Measurements from ENCODE around the gene LETM1.

Gene LETM1

DNA sequence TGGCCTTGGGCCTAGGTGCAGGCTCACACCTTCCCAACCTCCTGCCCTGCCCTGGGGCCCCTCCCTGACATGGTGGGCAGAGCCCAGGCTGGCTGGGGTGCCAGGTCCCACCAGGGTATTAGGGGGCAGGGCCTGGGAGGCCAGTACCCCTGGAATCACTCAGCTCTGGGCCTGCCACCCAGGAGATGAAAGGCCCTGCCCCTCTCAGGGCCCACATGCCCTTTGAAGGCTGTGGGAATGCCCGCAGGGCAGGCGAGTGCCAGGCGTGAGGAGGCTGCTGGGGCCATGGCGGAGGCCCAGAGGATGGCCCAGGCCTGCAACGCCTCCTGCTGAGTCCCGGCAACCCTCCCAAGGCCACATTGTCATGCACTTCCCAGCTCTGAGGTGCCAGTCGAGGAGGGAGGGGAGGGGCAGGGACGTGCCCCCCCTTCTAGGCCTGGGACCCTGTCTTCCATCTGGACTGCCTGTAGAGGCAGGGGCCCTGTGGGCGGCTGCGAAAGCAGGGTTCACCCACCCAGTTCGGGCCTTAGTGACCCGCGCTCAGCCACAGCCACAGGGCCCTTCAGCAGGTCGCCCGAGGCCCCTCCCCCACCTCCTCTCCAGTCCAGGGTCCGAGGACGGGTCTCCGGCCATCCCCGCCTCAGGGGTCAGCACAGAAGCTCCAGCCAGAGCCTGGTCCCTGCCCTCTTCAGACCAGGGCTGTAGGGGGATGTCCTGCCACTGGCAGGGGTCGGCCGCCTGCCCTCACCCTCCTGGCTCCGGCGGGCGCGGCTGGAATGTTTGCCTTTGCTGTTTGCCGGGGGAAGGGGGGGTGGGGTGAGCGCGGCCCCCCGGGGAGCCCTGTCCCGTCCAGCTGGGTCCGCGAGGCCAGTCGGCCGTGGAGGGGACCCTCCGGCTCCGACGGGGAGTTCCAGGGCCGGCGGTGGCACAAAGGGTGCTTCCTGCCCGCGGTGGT is 89.6 kb downstream of the LETM1 start:
- H2BK5ac ChIP-seq (ENCODE audit: low read depth, low read length, poor library complexity, severe bottlenecking) = no peak overlapping the region
- no peak overlapping the region for H3K9ac ChIP-seq (ENCODE audit: low read length)
- H3K23ac ChIP-seq (ENCODE audit: low read length in 2 of 2) = peak overlapping the region in 1 of 2 experiments; percentile 23
- H3K27me3 ChIP-seq (ENCODE audit: control insufficient read depth in 1 of 2, insufficient read depth in 1 of 2, low read length in 2 of 2) = peaks cover 3 to 54% of the 10 kb centered on the region in 2 experiments
- H3K4me2 ChIP-seq (ENCODE audit: low read length, poor library complexity, severe bottlenecking) = peak overlapping the region; percentile 85
- no peaks in the 10 kb centered on the region for H3K79me1 ChIP-seq (replicated peaks; ENCODE audit: low read length, poor library complexity, severe bottlenecking)
- peaks cover 49% of the 10 kb centered on the region for H3K4me1 ChIP-seq (ENCODE audit: control insufficient read depth, insufficient read depth, low read depth, low read length)
- no peaks in the 10 kb centered on the region for H3K36me3 ChIP-seq (ENCODE audit: control insufficient read depth in 1 of 2, insufficient read depth in 2 of 2, low read depth in 1 of 2, low read length in 2 of 2)
- H2AK5ac ChIP-seq (ENCODE audit: low read length, severe bottlenecking) = peak overlapping the region; percentile 9
- H2AFZ ChIP-seq (ENCODE audit: low read depth, low read length) = no peak overlapping the region
- peak overlapping the region in 1 of 2 experiments; percentile 51 for H3K4me3 ChIP-seq (ENCODE audit: insufficient read depth in 1 of 2, low read depth in 1 of 2, low read length in 2 of 2)
- H4K8ac ChIP-seq (ENCODE audit: low read length) = peak overlapping the region; percentile 64
- H3K14ac ChIP-seq (ENCODE audit: low read length in 2 of 2) = no peak overlapping the region
- peak overlapping the region; percentile 54 for H4K91ac ChIP-seq (ENCODE audit: low read length)
- no peak for DNase-seq
- 24% methylated on average over 38 of the region's 41 CpGs for WGBS
- no peak overlapping the region for H3K27ac ChIP-seq (ENCODE audit: low read length, poor library complexity, severe bottlenecking)
- no peak overlapping the region for H2BK15ac ChIP-seq (ENCODE audit: low read depth, poor library complexity, severe bottlenecking)
- H3K18ac ChIP-seq (ENCODE audit: low read depth in 1 of 2, low read length in 2 of 2) = peak overlapping the region in 1 of 2 experiments; percentile 32
- peak overlapping the region in 1 of 2 experiments; percentile 25 for H2BK12ac ChIP-seq (ENCODE audit: low read length in 2 of 2)
- no peaks in the 10 kb centered on the region for H3K9me3 ChIP-seq (ENCODE audit: control insufficient read depth, low read length)
- peak overlapping the region in 1 of 2 experiments; percentile 34 for H3K4ac ChIP-seq (ENCODE audit: low read depth in 1 of 2, low read length in 2 of 2)
- H2BK120ac ChIP-seq (ENCODE audit: low read depth, low read length) = no peak overlapping the region

DNA sequence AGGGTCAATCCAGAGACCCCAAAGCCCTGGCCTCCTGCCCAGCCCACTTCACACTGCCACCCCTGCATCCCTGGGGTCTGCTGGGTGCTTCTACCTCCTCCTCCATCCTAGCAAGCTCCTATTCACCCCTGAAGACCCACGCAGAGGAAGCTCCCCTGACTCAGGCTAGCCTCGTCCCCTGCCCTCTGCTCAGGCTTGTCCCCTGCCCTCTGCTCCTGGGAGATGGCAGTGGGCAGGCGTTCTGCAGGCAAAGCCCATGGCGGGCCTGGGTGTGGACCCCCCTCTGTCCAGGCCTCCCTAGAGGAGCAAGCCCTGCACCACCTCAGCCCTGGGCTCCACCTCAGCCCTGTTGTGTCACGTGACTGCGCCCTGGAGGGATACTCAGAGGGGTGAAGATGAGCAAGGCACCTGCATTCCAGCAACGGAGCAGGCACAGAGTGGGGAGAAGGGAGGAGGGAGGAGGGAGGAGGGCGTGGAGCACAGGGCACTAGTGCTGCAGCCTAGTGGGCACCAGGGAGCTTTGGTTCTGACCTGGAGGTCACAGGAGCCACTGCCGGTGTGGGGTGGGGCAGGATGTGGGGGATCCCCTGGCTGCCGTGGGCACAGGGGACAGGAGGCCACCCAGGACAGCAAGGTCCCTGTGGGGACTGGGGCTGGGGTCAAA is 90.4 kb downstream of the LETM1 start:
- no peak overlapping the region for H2AFZ ChIP-seq (ENCODE audit: low read depth, low read length)
- 79% methylated on average over 10 of the region's 10 CpGs for WGBS
- no peak overlapping the region for H3K4me3 ChIP-seq (ENCODE audit: insufficient read depth in 1 of 2, low read depth in 1 of 2, low read length in 2 of 2)
- H2BK5ac ChIP-seq (ENCODE audit: low read depth, low read length, poor library complexity, severe bottlenecking) = no peak overlapping the region
- H3K9me3 ChIP-seq (ENCODE audit: control insufficient read depth, low read length) = no peaks in the 10 kb centered on the region
- H2BK15ac ChIP-seq (ENCODE audit: low read depth, poor library complexity, severe bottlenecking) = no peak overlapping the region
- no peak for DNase-seq
- no peak overlapping the region for H2BK120ac ChIP-seq (ENCODE audit: low read depth, low read length)
- H4K8ac ChIP-seq (ENCODE audit: low read length) = no peak overlapping the region
- no peak overlapping the region for H3K4me2 ChIP-seq (ENCODE audit: low read length, poor library complexity, severe bottlenecking)
- H3K4ac ChIP-seq (ENCODE audit: low read depth in 1 of 2, low read length in 2 of 2) = no peak overlapping the region
- peaks cover 3 to 46% of the 10 kb centered on the region in 2 experiments for H3K27me3 ChIP-seq (ENCODE audit: control insufficient read depth in 1 of 2, insufficient read depth in 1 of 2, low read length in 2 of 2)
- peaks cover 45% of the 10 kb centered on the region for H3K4me1 ChIP-seq (ENCODE audit: control insufficient read depth, insufficient read depth, low read depth, low read length)
- H2AK5ac ChIP-seq (ENCODE audit: low read length, severe bottlenecking) = no peak overlapping the region
- H3K79me1 ChIP-seq (replicated peaks; ENCODE audit: low read length, poor library complexity, severe bottlenecking) = no peaks in the 10 kb centered on the region
- H2BK12ac ChIP-seq (ENCODE audit: low read length in 2 of 2) = no peak overlapping the region
- no peak overlapping the region for H3K27ac ChIP-seq (ENCODE audit: low read length, poor library complexity, severe bottlenecking)
- no peaks in the 10 kb centered on the region for H3K36me3 ChIP-seq (ENCODE audit: control insufficient read depth in 1 of 2, insufficient read depth in 2 of 2, low read depth in 1 of 2, low read length in 2 of 2)
- no peak overlapping the region for H3K18ac ChIP-seq (ENCODE audit: low read depth in 1 of 2, low read length in 2 of 2)
- H3K14ac ChIP-seq (ENCODE audit: low read length in 2 of 2) = no peak overlapping the region
- no peak overlapping the region for H3K23ac ChIP-seq (ENCODE audit: low read length in 2 of 2)
- H3K9ac ChIP-seq (ENCODE audit: low read length) = no peak overlapping the region
- H4K91ac ChIP-seq (ENCODE audit: low read length) = peak overlapping the region; percentile 54

DNA sequence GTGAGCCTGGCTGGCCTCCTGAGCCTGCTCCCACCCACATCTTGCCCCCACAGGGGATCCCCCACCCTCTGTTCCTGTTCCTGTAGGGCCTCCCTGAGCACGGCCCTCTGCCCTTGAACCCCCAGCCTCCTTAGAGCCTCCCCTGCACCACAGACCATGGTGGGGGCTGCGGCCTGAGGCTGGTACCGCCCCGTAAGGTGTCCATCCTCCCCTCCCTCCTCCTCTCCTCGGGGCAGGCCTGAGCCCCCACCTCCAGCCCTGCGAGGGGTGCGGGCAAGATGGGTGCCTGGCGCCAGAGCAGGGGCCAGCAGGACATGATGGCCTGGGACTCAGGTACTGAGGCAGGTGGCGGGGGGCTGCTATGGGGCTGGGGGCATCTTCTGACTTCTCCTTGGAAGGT is 91.3 kb downstream of the LETM1 start:
- Histone ChIP-seq H3K36me3 (ENCODE audit: control insufficient read depth in 1 of 2, insufficient read depth in 2 of 2, low read depth in 1 of 2, low read length in 2 of 2) (no peaks in the 10 kb centered on the region), H2BK5ac (ENCODE audit: low read depth, low read length, poor library complexity, severe bottlenecking) (no peak overlapping the region), H3K9me3 (ENCODE audit: control insufficient read depth, low read length) (no peaks in the 10 kb centered on the region), H3K9ac (ENCODE audit: low read length) (no peak overlapping the region), H3K23ac (ENCODE audit: low read length in 2 of 2) (no peak overlapping the region), H2BK15ac (ENCODE audit: low read depth, poor library complexity, severe bottlenecking) (no peak overlapping the region), H4K8ac (ENCODE audit: low read length) (no peak overlapping the region), H2BK12ac (ENCODE audit: low read length in 2 of 2) (no peak overlapping the region), H3K14ac (ENCODE audit: low read length in 2 of 2) (no peak overlapping the region), H3K79me1 (replicated peaks; ENCODE audit: low read length, poor library complexity, severe bottlenecking) (no peaks in the 10 kb centered on the region), H3K27me3 (ENCODE audit: control insufficient read depth in 1 of 2, insufficient read depth in 1 of 2, low read length in 2 of 2) (peaks cover under 1 to 40% of the 10 kb centered on the region in 2 experiments), H4K91ac (ENCODE audit: low read length) (peak overlapping the region; percentile 54), H3K4ac (ENCODE audit: low read depth in 1 of 2, low read length in 2 of 2) (no peak overlapping the region), H3K18ac (ENCODE audit: low read depth in 1 of 2, low read length in 2 of 2) (no peak overlapping the region), H2AK5ac (ENCODE audit: low read length, severe bottlenecking) (no peak overlapping the region), H3K4me3 (ENCODE audit: insufficient read depth in 1 of 2, low read depth in 1 of 2, low read length in 2 of 2) (no peak overlapping the region), H2BK120ac (ENCODE audit: low read depth, low read length) (no peak overlapping the region), H3K27ac (ENCODE audit: low read length, poor library complexity, severe bottlenecking) (no peak overlapping the region), H3K4me1 (ENCODE audit: control insufficient read depth, insufficient read depth, low read depth, low read length) (peaks cover 50% of the 10 kb centered on the region), H2AFZ (ENCODE audit: low read depth, low read length) (no peak overlapping the region), H3K4me2 (ENCODE audit: low read length, poor library complexity, severe bottlenecking) (no peak overlapping the region)
- no peak for DNase-seq
- 95% methylated on average over 9 of the region's 9 CpGs for WGBS

DNA sequence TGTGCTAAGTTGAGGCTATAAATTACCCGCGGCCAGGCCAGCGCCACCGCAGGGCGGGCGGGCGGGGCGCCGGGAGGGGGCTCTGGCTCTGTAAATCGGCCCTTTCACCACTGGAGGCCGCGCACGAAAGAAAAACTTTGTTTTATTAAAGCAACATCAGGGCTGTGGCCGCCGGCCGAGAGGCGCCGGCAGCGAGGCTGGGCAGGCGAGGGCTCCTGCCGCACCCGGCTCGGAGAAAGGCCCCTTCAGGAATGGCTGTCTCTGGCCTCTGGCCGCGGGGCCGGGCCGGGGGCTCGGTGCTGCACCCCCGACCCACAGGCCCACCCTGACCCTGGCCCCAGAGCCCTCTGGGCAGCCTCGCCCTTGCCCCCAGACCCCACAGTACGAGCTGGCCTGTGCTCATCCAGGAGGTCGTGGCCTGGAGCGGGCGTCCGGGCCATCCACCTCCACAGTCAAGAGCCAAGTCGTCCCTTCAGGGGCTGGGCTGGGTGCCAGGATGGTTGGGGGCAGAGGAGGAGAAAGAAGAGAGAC is 92.3 kb downstream of the LETM1 start:
- Histone ChIP-seq H3K79me1 (replicated peaks; ENCODE audit: low read length, poor library complexity, severe bottlenecking) (no peaks in the 10 kb centered on the region), H3K36me3 (ENCODE audit: control insufficient read depth in 1 of 2, insufficient read depth in 2 of 2, low read depth in 1 of 2, low read length in 2 of 2) (no peaks in the 10 kb centered on the region), H2BK12ac (ENCODE audit: low read length in 2 of 2) (peak overlapping the region in 1 of 2 experiments; percentile 80), H3K9ac (ENCODE audit: low read length) (no peak overlapping the region), H3K14ac (ENCODE audit: low read length in 2 of 2) (no peak overlapping the region), H4K91ac (ENCODE audit: low read length) (peak overlapping the region; percentile 54), H3K27me3 (ENCODE audit: control insufficient read depth in 1 of 2, insufficient read depth in 1 of 2, low read length in 2 of 2) (peaks cover 0 to 31% of the 10 kb centered on the region in 2 experiments), H3K4me2 (ENCODE audit: low read length, poor library complexity, severe bottlenecking) (peak overlapping the region; percentile 29), H3K9me3 (ENCODE audit: control insufficient read depth, low read length) (no peaks in the 10 kb centered on the region), H3K4me1 (ENCODE audit: control insufficient read depth, insufficient read depth, low read depth, low read length) (peaks cover 41% of the 10 kb centered on the region), H3K4ac (ENCODE audit: low read depth in 1 of 2, low read length in 2 of 2) (no peak overlapping the region), H2BK5ac (ENCODE audit: low read depth, low read length, poor library complexity, severe bottlenecking) (peak overlapping the region; percentile 10), H2AK5ac (ENCODE audit: low read length, severe bottlenecking) (no peak overlapping the region), H3K18ac (ENCODE audit: low read depth in 1 of 2, low read length in 2 of 2) (peak overlapping the region; percentile 38 to 80), H2BK15ac (ENCODE audit: low read depth, poor library complexity, severe bottlenecking) (peak overlapping the region; percentile 75), H3K4me3 (ENCODE audit: insufficient read depth in 1 of 2, low read depth in 1 of 2, low read length in 2 of 2) (no peak overlapping the region), H4K8ac (ENCODE audit: low read length) (peak overlapping the region; percentile 88), H2BK120ac (ENCODE audit: low read depth, low read length) (no peak overlapping the region), H3K27ac (ENCODE audit: low read length, poor library complexity, severe bottlenecking) (no peak overlapping the region), H2AFZ (ENCODE audit: low read depth, low read length) (peak overlapping the region; percentile 74), H3K23ac (ENCODE audit: low read length in 2 of 2) (peak overlapping the region in 1 of 2 experiments; percentile 57)
- DNase-seq = peak; percentile 55
- 44% methylated on average over 32 of the region's 36 CpGs for WGBS

All from mesenchymal stem cell (in vitro differentiated cells and primary cell).